DMS53 (cell line): ENCODE data around the gene CPZ.

Source experiments
- DNase-seq: peaks from one replicate; lab custom pipeline; 2025; lab: John Stamatoyannopoulos, UW

CPZ gene

DNA sequence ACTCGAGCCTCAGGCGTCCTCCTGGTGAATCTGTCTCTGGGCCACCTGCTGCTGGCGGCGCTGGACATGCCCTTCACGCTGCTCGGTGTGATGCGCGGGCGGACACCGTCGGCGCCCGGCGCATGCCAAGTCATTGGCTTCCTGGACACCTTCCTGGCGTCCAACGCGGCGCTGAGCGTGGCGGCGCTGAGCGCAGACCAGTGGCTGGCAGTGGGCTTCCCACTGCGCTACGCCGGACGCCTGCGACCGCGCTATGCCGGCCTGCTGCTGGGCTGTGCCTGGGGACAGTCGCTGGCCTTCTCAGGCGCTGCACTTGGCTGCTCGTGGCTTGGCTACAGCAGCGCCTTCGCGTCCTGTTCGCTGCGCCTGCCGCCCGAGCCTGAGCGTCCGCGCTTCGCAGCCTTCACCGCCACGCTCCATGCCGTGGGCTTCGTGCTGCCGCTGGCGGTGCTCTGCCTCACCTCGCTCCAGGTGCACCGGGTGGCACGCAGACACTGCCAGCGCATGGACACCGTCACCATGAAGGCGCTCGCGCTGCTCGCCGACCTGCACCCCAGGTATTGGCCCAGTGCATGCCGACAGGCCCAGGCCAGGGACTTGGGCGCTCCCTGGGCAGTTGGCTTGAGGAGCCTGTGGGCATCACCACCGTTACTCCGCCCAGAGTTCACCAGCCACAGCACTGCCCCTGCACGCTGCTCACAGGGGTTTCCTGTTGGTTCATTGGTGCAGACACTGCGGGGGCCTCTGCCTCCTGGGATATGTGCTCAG is 11.3 kb upstream of the CPZ start:
- no peak for DNase-seq

DNA sequence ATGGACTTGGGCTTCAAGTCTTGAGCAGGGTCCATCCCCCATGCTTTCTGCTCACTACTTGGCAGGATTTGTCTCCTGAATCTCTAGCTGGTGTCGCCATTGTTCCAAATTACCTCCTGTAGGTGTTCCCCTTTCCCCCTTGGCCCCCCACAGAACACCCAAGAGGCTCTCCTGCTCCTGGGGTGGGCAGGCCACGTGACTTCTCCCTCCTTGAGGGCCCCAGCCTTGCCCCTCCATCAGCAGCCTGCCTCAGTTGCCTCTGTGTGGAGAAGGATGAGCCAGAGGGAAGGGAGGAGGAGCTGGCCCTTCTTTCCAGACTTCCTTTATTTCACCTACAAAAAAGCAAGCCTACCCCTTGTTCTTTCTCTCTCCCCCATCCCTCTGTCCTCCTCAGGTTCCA is 10.5 kb upstream of the CPZ start:
- DNase-seq = no peak

DNA sequence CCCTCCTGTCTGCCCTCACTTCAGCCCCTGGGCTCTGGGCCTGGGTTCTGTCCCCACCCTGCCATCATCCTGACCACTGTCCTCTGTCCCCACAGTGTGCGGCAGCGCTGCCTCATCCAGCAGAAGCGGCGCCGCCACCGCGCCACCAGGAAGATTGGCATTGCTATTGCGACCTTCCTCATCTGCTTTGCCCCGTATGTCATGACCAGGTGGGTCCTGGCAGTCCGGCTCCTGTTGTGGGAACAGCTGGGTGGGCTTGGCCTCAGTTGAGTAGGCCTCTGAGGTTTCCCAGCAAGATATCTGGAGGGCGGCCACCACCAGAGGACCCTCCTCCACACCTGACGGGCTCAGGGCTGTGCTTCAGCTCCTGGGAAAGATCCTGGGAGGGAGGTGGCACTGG is 10.1 kb upstream of the CPZ start:
- DNase-seq = no peak

DNA sequence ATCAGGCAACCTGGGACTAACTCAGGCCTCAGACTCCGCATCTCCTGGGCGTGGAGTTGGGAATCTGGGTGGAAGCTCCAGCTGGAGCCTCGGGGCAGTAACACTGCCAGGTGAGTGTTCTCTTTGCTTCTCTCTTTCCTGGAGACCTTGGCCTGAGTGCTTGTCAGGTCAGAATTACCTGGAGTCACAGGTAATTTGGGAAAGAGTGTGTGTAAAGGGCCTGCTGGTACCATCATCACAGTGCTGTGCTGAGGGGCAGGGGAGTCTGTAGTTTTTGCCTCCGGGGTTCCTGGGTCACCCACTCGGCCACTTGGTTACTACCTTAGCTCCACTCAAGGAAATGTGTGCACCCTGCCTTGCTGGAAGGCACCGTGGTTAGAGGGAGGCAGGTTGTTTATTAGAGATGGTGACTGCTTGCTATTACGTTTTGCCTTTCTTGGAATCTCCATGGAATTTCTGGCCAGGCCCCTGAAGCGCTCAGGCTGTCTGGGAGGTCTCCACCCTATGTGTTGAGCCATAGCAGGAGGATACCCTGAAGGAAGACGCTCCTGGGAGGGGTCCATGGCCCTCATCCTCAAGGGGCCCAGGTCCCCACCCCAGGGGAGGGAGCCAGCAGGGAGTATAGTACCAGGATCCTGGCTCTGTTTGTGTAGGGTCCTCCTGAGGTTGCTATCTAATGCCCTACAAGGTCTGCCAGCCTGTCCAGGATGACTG is 9.5 kb upstream of the CPZ start:
- DNase-seq = no peak

DNA sequence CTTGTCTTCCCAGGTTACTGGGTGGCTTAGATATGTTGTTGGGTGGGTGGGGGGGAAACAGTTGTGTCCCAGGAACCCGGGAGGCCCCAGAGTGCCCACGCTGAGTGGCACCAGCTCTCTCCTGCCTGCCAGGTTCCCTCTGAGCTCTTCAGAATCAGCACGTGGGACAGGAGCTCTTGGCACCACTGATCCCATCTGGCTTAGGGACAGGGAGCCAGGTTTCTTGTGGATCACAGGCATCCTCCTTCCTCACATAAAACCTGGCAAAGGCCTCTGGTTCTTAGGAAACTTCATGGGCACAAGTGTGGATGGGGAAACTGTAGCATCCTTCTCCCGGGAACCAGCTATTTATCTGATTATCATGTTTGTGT is 8.9 kb upstream of the CPZ start:
- no peak for DNase-seq

DNA sequence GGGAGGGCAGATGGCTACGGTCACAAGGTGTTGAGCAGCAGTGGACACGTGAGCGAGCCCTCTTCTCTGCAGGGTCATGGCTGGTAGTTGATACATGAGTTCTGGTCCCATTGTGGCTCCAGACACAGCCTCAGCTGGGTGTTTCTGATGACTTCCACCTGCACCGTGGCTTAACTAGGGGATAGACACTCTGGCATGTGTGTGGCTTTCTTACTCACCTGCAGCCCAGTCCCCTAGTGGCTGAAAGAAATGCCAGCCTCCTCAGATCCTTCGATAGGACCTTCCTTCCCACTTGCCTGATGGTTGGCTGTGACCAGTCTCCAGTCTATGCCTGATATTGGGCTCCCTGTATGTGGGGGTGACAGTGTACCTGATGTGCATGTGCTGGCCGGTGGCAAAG is 7.4 kb upstream of the CPZ start:
- peak; percentile 24 for DNase-seq

DNA sequence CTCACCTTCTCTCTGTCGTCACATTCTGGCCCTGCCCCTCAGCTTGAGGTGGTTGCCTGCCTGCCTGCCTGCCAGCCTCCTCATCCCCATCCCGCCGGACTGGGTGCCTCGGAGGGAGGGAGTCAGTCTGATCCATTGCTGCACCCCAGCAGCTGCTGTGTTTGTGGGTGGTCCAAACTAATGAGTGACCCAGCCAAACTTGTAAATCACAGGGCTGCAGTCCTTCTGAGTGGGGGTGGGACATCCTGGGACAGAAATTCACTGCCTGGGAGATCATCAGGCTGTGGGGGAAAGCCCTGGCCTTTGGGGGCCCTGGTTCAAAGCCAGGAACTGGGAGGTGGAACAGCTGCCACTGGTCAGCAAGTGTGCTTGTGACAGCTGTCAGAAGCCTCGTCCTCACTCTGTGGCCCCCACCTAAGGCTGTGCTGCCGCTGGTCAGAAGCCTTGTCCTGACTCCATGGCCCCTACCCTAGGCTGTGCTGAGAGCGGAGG is 6.8 kb upstream of the CPZ start:
- DNase-seq = no peak

DNA sequence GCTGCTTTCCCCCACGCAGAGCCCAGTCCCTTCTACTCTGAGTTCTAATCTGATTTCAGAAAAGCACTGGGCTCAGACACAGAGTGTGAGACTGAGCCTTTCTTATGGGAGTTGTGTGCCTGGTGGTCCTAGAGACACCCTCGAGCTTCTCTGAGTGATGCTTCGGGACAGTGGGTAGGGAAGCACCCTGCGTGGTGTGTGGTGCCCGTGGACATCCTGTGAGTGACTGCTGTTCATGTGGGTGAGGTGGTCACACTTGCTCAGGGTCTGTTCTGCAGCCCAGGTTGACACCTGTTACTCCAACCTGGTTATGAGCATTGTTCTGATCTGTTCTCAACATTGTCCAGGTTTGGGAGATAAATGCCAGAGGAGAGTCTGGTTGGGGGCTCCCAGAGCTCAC is 6.3 kb upstream of the CPZ start:
- no peak for DNase-seq

DNA sequence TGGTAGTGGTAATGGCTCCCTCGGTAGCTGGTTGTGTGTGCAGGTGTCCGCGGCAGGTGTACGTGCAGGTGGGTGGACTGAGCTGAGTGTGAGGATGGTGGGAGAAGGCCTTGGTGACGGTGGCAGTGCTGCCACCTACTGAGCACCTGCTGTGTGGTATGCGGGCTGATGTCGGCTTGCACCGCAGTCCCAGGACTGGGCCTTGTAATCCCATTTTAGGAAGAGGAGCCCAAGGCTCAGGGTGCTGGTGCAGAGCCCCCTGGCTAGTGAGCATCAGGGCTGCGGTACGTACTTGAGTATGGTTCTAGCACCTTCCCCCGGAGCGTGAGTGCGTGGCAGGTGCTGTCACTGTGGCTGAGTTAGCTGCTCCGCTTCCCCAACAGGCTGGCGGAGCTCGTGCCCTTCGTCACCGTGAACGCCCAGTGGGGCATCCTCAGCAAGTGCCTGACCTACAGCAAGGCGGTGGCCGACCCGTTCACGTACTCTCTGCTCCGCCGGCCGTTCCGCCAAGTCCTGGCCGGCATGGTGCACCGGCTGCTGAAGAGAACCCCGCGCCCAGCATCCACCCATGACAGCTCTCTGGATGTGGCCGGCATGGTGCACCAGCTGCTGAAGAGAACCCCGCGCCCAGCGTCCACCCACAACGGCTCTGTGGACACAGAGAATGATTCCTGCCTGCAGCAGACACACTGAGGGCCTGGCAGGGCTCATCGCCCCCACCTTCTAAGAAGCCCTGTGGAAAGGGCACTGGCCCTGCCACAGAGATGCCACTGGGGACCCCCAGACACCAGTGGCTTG is 5.7 kb upstream of the CPZ start:
- DNase-seq = peak; percentile 54

DNA sequence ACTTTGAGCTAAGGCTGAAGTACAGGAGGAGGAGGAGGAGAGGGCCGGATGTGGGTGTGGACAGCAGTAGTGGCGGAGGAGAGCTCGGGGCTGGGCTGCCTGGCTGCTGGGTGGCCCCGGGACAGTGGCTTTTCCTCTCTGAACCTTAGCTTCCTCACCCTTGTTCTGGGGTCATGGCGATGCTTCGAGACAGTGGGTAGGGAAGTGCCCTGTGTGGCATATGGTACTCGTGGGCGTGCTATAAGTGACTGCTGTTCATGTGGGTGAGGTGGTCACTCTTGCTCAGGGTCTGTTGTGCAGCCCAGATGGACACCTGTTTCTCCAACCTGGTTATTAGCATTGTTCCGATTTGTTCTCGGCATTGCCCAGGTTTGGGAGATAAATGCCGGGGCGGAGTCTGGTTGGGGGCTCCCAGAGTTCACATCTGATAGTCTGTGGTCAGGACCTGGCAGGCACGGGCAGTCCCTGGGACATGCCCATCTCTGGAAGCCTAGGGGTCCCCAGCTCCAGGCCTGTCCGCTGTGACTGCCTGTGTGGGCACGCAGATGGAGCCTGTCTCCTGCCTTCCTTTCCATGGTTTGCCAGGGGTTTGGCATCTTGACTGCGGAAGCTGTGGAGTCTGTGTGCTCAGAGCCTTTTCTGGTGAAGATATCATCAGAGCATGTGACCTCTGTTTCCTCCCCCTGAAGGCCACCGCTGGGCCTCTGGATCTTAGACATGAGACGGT is 4.9 kb upstream of the CPZ start:
- no peak for DNase-seq

DNA sequence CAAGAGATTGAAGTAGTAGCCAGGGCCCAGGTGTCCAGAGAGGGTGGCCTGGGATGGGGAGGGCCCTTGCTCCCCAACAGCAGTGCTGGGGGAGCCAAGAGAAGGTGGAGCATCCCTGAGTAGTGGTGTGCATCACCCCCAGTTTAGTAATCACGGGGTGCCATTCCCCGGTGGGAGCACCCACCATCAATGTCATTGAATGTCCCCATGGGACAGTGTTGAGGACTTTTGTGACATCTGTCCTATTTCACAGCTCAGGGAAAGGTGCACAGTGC is 4.4 kb upstream of the CPZ start:
- DNase-seq = no peak

DNA sequence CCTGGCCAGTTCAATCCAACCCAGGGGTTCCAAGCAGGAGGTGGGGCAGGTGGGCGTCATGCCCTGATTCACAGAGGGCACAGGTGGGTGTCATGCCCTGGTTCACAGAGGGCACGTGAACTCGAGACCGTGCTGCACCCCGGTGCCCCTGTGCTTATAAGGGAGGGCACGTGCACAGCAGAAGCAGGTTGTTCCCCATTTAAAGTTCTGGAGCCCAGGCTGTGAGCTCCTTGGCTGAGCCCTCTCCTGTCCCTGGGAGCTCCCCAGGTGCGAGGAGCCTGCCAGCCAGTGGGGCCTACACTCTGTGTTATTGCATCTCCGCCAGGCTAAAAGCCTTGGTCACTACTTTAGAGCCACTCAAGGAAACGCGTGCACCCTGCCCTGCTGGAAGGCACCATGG is 3.2 kb upstream of the CPZ start:
- no peak for DNase-seq

DNA sequence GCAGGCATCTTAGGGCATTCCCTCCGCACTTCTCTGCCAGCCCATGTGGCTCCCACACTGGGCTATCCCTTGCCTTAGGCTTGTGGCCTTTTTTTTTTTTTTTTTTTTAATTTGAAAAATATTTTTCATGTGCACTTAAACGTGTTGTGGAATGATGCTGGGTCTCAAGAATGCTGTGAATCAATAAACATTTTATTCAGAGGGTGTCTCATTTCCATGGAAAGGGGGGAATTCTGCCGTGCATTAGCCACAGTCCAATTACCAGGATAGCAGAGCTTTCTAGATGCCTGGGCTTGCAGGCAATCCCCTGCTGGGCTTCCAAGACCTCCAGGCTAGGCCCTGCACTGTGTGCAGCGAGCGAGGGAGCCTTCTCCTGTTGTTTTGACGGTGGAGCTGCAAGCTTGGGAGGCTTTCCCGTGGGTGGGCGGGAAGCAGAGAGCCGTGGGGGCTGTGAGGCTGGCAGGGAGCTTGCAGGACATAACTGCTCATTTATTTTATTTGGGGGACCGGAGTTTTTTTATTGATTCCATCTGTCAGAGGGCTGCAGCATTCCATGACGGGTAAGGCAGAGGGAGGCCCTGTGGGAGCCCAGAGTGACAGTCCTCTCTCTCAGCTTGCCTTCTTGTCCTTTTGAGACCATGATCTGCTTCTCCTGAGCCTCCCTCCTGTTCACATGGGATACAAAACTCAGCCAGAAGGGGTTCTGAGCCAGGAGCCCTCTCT is 2.6 kb upstream of the CPZ start:
- DNase-seq = no peak

DNA sequence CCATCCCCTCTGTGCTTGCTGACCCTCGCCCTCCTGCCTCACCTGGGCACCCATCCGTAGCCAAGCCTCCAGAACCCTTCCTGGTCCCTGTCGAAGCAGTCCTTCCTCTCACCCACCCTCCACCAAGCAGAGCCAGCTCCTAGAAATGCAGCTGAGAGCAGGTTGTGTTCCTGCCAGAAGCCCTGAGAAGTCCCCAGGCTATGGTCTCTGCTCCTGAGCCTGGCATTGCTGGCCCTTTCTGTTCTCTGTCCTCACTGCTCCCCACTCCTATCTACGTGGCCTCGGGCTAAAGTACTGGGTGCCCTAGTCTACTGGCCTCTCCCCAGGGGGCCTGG is 2.1 kb upstream of the CPZ start:
- DNase-seq = no peak

DNA sequence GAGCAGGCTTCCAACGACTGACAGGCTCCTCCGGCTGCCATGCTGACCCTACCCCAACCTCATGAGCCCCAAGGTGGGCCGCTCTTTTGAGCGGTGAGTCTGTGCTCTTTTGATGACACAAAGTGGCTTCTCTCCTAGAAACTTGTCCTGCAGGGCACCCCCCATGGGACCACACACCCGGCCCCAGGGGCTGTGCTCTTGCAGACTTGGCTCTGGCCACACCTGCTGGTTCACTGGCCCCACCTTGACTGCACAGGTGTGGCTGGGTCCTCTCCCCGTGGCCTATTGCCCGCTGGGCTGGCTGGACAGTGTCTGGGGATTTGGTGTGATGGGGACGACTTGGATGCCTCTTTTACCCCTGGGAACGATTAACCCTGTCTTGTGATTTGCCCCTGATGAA is 1.5 kb upstream of the CPZ start:
- no peak for DNase-seq

DNA sequence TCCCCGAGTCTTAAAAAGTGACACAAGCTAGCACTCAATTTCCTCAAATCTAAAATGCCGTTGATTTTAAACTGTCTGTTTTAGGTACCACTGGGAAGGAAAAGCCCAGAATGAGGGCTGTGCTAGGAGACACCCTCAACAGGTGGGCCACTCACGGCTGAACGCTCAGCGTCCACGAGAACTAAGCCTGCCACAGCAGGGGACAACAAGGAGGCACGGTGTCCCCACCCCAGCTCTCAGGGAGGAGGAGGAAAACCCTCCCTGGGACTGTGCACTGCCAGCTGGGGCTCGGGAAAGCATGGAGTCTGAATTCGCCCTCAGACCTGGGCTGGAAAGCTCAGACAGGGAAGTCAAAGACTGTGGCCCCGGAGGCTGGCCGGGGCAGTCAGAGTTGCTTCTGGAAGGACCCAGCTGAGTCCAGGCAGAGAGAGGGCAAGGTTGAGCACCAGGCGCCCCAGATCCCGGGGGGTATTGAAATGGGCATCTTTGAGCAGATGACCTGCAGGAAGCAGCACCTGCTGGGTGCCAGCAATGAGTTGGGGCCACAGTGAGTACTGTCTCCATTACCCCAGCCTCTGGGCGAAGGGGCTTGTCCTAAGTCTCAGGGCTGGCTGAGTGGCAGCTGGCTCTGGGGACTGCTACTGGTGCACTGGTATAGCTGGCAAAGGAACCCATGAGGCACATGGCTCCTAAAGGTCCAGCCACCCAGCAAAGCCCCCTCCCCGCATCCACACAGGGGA is 769 bp upstream of the CPZ start:
- no peak for DNase-seq

DNA sequence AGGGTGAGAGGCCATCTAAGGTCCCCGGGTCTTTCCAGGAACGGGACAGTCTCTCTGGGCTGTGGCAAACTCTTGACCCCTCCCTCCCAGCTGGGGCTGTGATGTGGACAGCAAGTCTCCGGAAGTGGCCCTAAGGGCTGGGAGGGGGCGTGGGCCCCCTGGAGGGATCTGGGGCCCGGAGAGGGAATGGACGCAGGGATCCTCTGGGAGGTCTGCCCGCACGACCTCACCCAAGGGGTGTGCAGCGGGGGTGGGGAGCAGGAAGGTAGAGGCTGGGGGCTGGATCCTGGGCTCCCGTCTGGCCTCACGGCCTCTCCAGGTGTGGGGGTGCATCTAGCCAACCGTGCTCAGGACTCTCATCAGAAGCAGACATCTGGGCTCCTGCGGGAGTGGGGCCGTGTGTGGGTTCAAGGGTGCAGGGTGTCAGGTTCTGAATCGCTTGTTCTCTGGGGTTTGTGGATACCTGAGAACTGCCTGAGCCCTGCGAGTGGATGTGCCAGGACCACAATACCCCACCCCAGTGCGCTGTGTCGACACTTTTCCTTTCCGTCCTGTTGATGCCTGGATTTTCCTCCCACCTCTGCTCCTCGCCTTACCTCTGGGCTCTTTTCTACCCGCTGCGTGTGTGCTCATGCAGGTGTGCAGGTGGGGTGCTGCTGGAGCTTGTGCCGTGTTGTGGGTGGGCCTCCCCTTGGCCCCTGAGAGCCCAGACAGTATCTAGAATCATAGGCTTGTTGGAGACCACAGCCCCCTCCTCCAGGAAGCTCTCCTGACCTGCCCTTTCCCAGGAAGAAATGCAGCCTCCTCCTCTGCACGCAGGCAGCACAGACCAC is 915 bp downstream of the CPZ start:
- DNase-seq = no peak

DNA sequence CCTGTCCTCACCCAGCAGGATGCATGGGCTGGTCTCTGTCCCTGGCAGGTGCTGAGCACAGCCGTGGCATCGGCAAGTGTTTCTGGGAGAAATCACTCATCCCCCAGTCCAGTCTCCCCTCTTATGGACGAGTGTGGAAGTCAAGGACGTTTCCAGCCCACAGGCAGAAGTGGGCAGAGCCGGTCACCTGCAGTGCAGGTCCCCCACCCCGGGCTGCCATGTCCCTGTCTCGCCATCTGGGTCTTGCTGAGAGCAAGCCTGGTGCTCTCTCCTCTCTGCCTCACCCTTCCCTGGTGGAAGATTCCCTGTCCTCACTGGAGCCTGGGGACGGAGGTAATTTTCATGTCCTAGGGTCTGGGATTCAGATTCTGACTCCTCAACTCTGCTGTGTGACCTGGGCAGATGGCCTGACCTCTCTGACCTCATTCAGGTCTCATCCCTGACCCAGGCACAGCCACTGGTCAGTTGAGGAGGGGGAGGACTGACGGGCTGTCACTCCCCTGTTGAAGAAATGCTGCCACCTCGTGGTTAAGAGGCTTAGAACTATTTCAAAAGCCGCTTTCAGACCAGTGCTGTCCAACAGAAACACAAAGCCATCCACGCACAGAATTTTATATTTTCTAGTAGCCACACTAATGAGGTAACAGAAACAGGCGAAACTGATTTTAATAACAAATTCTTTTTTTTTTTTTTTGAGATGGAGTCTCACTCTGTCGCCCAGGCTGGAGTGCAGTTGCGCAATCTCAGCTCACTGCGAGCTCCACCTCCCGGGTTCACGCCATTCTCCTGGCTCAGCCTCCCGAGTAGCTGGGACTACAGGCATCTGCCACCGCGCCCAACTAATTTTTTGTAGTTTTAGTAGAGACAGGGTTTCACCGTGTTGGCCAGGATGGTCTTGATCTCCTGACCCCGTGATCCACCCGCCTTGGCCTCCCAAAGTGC is 1.8 kb downstream of the CPZ start:
- peak; percentile 88 for DNase-seq
